Ishikawa (cell line): Measurements from ENCODE around the gene ASIC3.

ENCODE experiments used
- CREB1 ChIP-seq: IDR thresholded peaks from 2 replicates; pipeline ENCODE4 v1.6.1; 2012; ENCODE audit warnings: low read depth
- EGR1 ChIP-seq: IDR thresholded peaks from 2 replicates; pipeline ENCODE4 v1.6.1; 2012
- EP300 ChIP-seq: IDR thresholded peaks from 2 replicates; pipeline ENCODE4 v1.6.1; 2012; ENCODE audit warnings: borderline replicate concordance
- MAX ChIP-seq: IDR thresholded peaks from 2 replicates; pipeline ENCODE4 v1.6.1; 2012
- RAD21 ChIP-seq: IDR thresholded peaks from 2 replicates; pipeline ENCODE4 v1.6.1; 2012; ENCODE audit warnings: low read depth
- REST ChIP-seq: IDR thresholded peaks from 2 replicates; pipeline ENCODE4 v1.6.1; 2012; ENCODE audit warnings: low read depth, mild to moderate bottlenecking
- TAF1 ChIP-seq: IDR thresholded peaks from 2 replicates; pipeline ENCODE4 v1.6.1; 2012; ENCODE audit warnings: low read depth, mild to moderate bottlenecking
- TCF12 ChIP-seq: IDR thresholded peaks from 2 replicates; pipeline ENCODE4 v1.6.1; 2012; ENCODE audit warnings: low read depth
- TEAD4 ChIP-seq: IDR thresholded peaks from 2 replicates; pipeline ENCODE4 v1.6.1; 2012
- YY1 ChIP-seq: IDR thresholded peaks from 2 replicates; pipeline ENCODE4 v1.6.1; 2012; ENCODE audit warnings: low read depth
- ZBTB7A ChIP-seq: IDR thresholded peaks from 2 replicates; pipeline ENCODE4 v1.6.1; 2012; ENCODE audit warnings: low read depth

GRCh38 chr7:151061213-151062110 lies 13.1 kb downstream of the ASIC3 start:
- TF ChIP-seq CREB1 (no peak), MAX (no peak), TAF1 (no peak), TEAD4 (no peak), REST (no peak), EP300 (no peak), EGR1 (no peak), RAD21 (no peak), YY1 (no peak), TCF12 (no peak), ZBTB7A (no peak; the same call in 1 of the 2 replicates)
